ENCODE results near the gene CYP3A7.
"Not testable (repeated sequence)": the region's sequence is repeated elsewhere in the genome, so short reads cannot be mapped to it uniquely, and the experiment has no call there.

CYP3A7 gene

GRCh38 chr7:99740573-99741440 lies 5.8 kb upstream of the CYP3A7 start:
- no peak for DNase-seq

GRCh38 chr7:99739699-99740572 lies 4.9 kb upstream of the CYP3A7 start:
- no peak for DNase-seq

- DNase-seq: no peak
Measured at GRCh38 chr7:99737726-99738125, 2.7 kb upstream of the CYP3A7 start.

- DNase-seq: not testable (repeated sequence)
Measured at GRCh38 chr7:99736667-99737066, 1.7 kb upstream of the CYP3A7 start.

GRCh38 chr7:99733448-99733847 lies 1.5 kb downstream of the CYP3A7 start:
- DNase-seq: peak in 1 of 2 experiments; percentile 2

- no peak for DNase-seq
Measured at GRCh38 chr7:99733003-99733402, 2.0 kb downstream of the CYP3A7 start.

- no peak for DNase-seq
Measured at GRCh38 chr7:99731638-99732374, 3.2 kb downstream of the CYP3A7 start.

GRCh38 chr7:99730992-99731391 lies 4.0 kb downstream of the CYP3A7 start:
- DNase-seq: no peak

GRCh38 chr7:99730238-99730810 lies 4.7 kb downstream of the CYP3A7 start:
- no peak for DNase-seq

- no peak for DNase-seq
Measured at GRCh38 chr7:99729486-99730237, 5.3 kb downstream of the CYP3A7 start.

- no peak for DNase-seq
Measured at GRCh38 chr7:99728615-99729014, 6.4 kb downstream of the CYP3A7 start.

- DNase-seq: not testable (repeated sequence)
Measured at GRCh38 chr7:99723201-99723600, 11.8 kb downstream of the CYP3A7 start.

- no peak for DNase-seq
Measured at GRCh38 chr7:99720800-99721595, 14.0 kb downstream of the CYP3A7 start.

- DNase-seq: no peak
Measured at GRCh38 chr7:99719996-99720769, 14.8 kb downstream of the CYP3A7 start.

GRCh38 chr7:99713995-99714570 lies 20.9 kb downstream of the CYP3A7 start:
- no peak for DNase-seq

- no peak for DNase-seq
Measured at GRCh38 chr7:99709838-99710578, 25.0 kb downstream of the CYP3A7 start.

- DNase-seq: no peak
Measured at GRCh38 chr7:99709260-99709659, 25.7 kb downstream of the CYP3A7 start.

- no peak for DNase-seq
Measured at GRCh38 chr7:99707096-99707495, 27.9 kb downstream of the CYP3A7 start.

- DNase-seq: no peak
Measured at GRCh38 chr7:99699946-99700345, 35.0 kb downstream of the CYP3A7 start.
